HS-27A (cell line): Measurements from ENCODE around the gene PBX1.

Experiments used
- DNase-seq: peaks from one replicate; pipeline ENCODE4 v3.0.0-alpha.2; 2012; ENCODE audit warnings: low read depth, missing footprints

The PBX1 gene

DNA sequence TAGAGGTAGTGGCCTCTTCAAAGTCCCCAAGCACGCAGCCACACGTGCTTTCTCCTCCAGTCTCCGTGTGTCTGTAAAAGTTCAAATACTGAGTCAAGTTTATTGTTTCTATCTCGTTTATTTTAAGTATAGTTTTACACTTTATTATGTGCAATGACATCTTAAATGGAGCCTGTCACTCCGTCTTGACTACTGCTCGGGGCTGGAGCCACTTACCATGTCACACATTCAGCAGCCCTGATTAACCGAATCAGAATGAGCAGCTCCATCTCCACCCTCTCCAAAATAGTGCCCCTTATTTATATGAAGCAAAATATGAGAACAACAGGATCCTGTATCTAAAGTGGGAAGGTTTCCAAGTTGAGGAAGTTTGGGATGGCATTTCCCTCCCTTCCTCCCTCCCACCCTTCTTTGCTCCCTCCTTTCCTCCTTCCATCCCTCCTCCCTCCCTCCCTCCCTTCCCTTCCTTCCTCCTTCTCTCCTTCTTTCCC is 201.0 kb downstream of the PBX1 start:
- no peak for DNase-seq

DNA sequence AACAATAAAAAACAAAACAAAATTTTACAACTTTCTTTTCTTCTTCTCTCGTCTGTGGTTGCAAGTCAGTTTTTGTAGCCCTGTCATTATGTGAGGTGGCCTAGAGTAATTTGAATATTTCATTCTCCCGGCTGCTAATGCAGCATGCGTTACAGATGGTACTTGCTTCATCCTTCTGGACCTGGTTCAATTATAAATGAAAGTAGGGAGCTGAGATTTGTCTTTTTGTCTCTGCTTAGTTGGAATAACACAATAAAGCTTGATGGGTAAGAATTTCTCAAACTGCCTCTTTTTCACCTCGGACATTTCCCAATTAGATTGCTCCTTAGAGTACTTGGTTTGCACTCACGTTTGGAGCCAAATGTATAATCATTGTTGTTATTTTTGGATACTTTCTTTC is 201.6 kb downstream of the PBX1 start:
- no peak for DNase-seq

GRCh38 chr1:164761009-164761408 is 202.0 kb downstream of the PBX1 start:
- no peak for DNase-seq

GRCh38 chr1:164763098-164763497 is 204.1 kb downstream of the PBX1 start:
- no peak for DNase-seq

GRCh38 chr1:164764333-164764732 is 205.3 kb downstream of the PBX1 start:
- DNase-seq = no peak

- DNase-seq = peak; percentile 69
Observed at GRCh38 chr1:164765557-164765956, 206.6 kb downstream of the PBX1 start.

GRCh38 chr1:164765992-164766720 is 207.2 kb downstream of the PBX1 start:
- DNase-seq = no peak

GRCh38 chr1:164767752-164768402 is 208.9 kb downstream of the PBX1 start:
- no peak for DNase-seq

- no peak for DNase-seq
Observed at GRCh38 chr1:164768619-164769018, 209.6 kb downstream of the PBX1 start.

GRCh38 chr1:164769486-164770130 is 210.6 kb downstream of the PBX1 start:
- no peak for DNase-seq

DNA sequence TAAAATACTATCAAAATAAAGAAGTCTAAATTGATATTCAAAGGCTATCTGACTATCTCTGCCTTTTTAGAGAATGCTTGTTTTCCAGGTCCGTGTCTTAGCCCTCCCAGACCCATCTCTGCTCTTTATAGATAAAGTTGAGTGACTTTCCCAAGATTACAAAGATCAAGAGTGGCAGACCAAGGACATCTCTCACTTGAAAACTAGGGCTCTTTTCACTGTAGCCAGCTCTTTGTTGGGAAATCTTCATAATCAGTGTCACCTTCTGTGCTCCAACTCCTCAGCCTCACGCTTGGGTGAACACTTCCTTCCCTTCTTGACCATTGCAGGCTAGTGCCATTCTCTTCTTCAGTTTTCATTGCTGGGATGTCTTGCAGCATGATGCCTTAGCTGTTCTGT is 211.1 kb downstream of the PBX1 start:
- no peak for DNase-seq

- DNase-seq = no peak
Observed at GRCh38 chr1:164771041-164771618, 212.1 kb downstream of the PBX1 start.

GRCh38 chr1:164771619-164772361 is 212.8 kb downstream of the PBX1 start:
- no peak for DNase-seq

- DNase-seq = peak; percentile 84
Observed at GRCh38 chr1:164772635-164773034, 213.7 kb downstream of the PBX1 start.

DNA sequence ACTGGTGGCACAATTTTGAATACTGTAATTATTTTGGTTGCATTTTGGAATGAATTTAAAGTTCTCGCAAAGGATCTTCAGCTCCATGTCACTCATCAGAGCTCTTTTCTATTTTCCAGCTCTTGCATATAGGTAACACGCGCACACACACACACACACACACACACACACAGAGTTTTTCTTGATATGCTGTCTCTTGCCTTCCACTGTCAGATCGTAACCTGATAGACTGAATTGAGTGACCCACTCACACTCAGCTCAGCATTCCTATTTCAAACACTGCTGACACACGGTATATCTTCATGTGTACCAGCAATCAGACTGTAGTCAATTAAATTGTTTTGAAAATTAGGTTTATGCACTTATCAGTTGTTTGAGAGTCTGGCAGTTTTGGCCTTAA is 214.1 kb downstream of the PBX1 start:
- DNase-seq = no peak

DNA sequence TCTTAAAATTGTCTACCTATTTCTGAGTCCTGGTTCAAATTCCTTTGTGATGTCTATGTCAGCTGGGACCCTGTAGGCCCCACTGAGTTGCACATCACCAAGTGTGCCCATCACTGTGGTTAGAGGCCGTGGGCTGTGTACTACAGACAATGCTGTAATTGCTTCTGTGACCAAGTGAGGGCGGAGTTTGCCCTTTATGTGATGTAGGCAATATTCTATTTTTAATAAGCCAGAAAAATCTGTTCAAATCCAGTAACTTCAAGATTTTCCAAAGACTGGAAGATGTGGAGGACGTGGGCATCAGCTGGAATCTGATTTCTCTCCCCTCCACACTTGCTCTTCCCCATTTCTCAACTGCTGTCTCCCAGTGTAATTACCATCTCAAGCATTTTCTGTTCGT is 215.4 kb downstream of the PBX1 start:
- DNase-seq = no peak

GRCh38 chr1:164774819-164775654 is 216.1 kb downstream of the PBX1 start:
- DNase-seq = no peak

GRCh38 chr1:164777518-164777917 is 218.5 kb downstream of the PBX1 start:
- DNase-seq = no peak

DNA sequence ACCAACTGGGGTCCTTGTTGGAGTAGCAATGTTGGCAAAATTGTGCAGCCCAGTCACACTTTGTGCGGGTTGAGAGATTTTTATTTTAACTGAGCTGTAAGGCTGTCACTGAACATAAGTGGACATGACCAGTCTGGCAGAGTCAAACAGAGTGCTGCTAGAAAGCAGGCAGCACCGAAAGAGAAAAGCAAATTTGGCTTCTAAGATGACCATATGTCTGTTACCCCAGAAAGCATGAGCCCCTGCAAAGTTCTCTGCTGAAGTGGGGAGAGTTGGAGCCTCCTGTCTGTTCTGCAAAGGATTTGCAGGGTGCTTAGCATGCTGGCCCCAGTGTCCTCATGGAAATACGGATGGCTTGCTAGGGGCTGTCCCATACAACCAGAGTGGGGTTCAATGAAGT is 220.4 kb downstream of the PBX1 start:
- no peak for DNase-seq

DNA sequence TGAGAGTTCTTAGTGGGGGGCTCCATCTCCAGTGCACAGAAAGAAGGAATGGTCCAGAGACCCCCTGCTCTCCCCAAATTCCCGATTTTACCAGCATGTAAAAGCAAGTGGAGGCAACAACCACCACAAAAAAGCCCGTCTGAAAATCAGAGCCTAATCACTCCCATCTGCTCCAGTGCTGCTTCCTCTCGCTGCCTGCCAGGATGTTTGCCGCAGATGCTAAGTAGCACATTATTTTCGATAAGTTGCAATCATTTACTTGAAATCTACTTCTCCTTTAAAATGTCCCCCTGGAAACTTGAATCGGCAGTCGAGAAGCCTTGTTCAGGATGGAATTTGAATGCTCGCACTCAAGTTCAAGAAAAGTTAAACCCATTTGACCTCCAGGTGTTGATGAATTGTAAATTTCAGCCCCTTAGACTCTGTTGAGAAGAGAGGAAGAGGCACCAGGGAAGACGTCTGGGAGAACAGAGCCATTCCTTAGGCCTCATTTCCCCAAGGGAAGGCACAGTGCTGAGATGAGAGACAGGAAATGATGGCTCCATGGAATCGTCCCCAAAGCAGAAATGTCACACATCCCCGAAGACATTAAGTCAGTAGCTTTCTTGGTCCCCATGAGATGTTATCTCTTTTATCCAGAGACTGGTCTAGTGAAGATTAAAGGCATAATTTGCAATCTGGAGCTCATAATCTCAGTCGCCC is 221.3 kb downstream of the PBX1 start:
- DNase-seq = no peak

DNA sequence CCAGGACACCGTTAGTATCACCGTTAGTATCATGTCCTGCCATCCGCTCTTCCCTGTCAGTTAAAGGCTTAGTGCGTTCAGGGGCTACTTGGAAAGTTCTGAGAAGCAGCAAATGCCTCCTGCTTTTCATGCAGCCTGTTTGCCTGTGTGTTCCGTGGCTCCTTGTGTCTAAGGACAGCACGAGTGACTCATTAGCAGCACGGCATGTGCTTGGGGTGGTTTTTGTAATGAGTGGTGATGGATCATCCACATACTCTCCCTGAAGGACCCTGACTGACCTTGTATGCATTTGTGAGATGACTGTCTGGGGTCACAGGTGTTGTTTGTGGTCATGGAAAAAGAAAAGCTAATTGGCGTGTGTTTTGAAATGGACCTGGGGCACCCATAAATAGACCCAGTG is 221.9 kb downstream of the PBX1 start:
- no peak for DNase-seq
